GM23338 (cell line): ENCODE data around the gene GSTK1. TPM values are rescaled to one million over a fixed set of nuclear protein-coding genes. Genes with fewer than 3 reads are reported as not detected.

ENCODE experiments used
- ATAC-seq: fragments of 200-7000 bp; cut with Tn5 transposase; 3 replicates; pipeline ENCODE4 v1.9.1; 2020
- DNase-seq: peaks from one replicate; pipeline ENCODE4 v3.0.0-alpha.2; 2015; ENCODE audit warnings: low spot score
- H2AFZ ChIP-seq: fragments of 200-600 bp; sonication (generic); 2 replicates; pipeline ENCODE4 v1.8.0; 2016; ENCODE audit warnings: antibody characterized with exemption, mild to moderate bottlenecking, moderate library complexity
- H3F3A ChIP-seq: fragments of 200-600 bp; sonication (generic); replicated peaks from 2 replicates; pipeline ENCODE4 v1.8.0; 2017; ENCODE audit warnings: antibody characterized with exemption, mixed run types, low read depth
- H3K27ac ChIP-seq: fragments of 200-600 bp; sonication (generic); 2 replicates; pipeline ENCODE4 v1.6.1; 2016; ENCODE audit warnings: low read depth
- H3K27me3 ChIP-seq: fragments of 200-600 bp; sonication (generic); 2 replicates; pipeline ENCODE4 v1.8.0; 2016; ENCODE audit warnings: mild to moderate bottlenecking, mixed run types, moderate library complexity; ENCODE audit not compliant: insufficient read depth
- H3K36me3 ChIP-seq: fragments of 200-600 bp; sonication (generic); 2 replicates; pipeline ENCODE4 v1.8.0; 2016; ENCODE audit warnings: mild to moderate bottlenecking; ENCODE audit not compliant: insufficient read depth
- H3K4me1 ChIP-seq: fragments of 200-600 bp; sonication (generic); 2 replicates; pipeline ENCODE4 v1.8.0; 2016; ENCODE audit warnings: mild to moderate bottlenecking, moderate library complexity; ENCODE audit not compliant: insufficient read depth
- H3K4me2 ChIP-seq: fragments of 200-600 bp; sonication (generic); 2 replicates; pipeline ENCODE4 v1.7.1; 2017; ENCODE audit warnings: mixed run types
- H3K4me3 ChIP-seq: fragments of 200-600 bp; sonication (generic); 2 replicates; pipeline ENCODE4 v1.6.1; 2016; ENCODE audit warnings: mixed run types
- H3K79me2 ChIP-seq: fragments of 200-600 bp; sonication (generic); replicated peaks from 2 replicates; pipeline ENCODE4 v1.8.0; 2017; ENCODE audit warnings: mild to moderate bottlenecking; ENCODE audit not compliant: insufficient read depth
- H3K9me2 ChIP-seq: fragments of 200-600 bp; sonication (generic); 2 replicates; pipeline ENCODE4 v1.8.0; 2017; ENCODE audit not compliant: insufficient read depth
- H4K20me1 ChIP-seq: fragments of 200-600 bp; sonication (generic); replicated peaks from 2 replicates; pipeline ENCODE4 v1.8.0; 2017; ENCODE audit warnings: mild to moderate bottlenecking; ENCODE audit not compliant: insufficient read depth
- H3K27ac Mint-ChIP-seq: 2 replicates; pipeline ENCODE4 v1.8.0; 2020; ENCODE audit warnings: inconsistent platforms, mild to moderate bottlenecking, moderate library complexity, mixed read lengths
- H3K27me3 Mint-ChIP-seq: 3 replicates; pipeline ENCODE4 v1.8.0; 2022; ENCODE audit warnings: low read depth, mild to moderate bottlenecking, moderate library complexity, mixed read lengths, inconsistent platforms; ENCODE audit not compliant: insufficient read depth, poor library complexity
- H3K36me3 Mint-ChIP-seq: 3 replicates; pipeline ENCODE4 v1.8.0; 2021; ENCODE audit warnings: low read depth, mild to moderate bottlenecking, inconsistent platforms, moderate library complexity, mixed read lengths
- H3K4me1 Mint-ChIP-seq: 3 replicates; pipeline ENCODE4 v1.8.0; 2020; ENCODE audit warnings: mild to moderate bottlenecking, inconsistent platforms, mixed read lengths
- H3K4me3 Mint-ChIP-seq: 3 replicates; pipeline ENCODE4 v1.8.0; 2021; ENCODE audit warnings: moderate library complexity, mild to moderate bottlenecking, inconsistent platforms, mixed read lengths
- H3K9me3 Mint-ChIP-seq: 3 replicates; pipeline ENCODE4 v1.8.0; 2020; ENCODE audit warnings: moderate library complexity, mild to moderate bottlenecking, inconsistent platforms, mixed read lengths
- CREB1 ChIP-seq: fragments of 250-450 bp; sonication (Bioruptor Pico); IDR thresholded peaks from 2 replicates; pipeline ENCODE4 v1.5.0; 2020; ENCODE audit warnings: low read depth, mild to moderate bottlenecking, moderate library complexity
- EZH2 ChIP-seq: fragments of 200-600 bp; sonication (generic); IDR thresholded peaks from one replicate; pipeline ENCODE4 v1.8.0; 2017; ENCODE audit warnings: antibody characterized with exemption, mild to moderate bottlenecking, low read depth; ENCODE audit not compliant: unreplicated experiment
- EZH2phosphoT487 ChIP-seq: fragments of 200-600 bp; sonication (generic); IDR thresholded peaks from one replicate; pipeline ENCODE4 v1.8.1; 2018; ENCODE audit warnings: antibody characterized with exemption; ENCODE audit not compliant: unreplicated experiment
- JUNB ChIP-seq: IDR thresholded peaks from one replicate; pipeline ENCODE4 v1.6.1; 2016; ENCODE audit warnings: antibody characterized with exemption; ENCODE audit not compliant: unreplicated experiment
- NANOG ChIP-seq: IDR thresholded peaks from 2 replicates; pipeline ENCODE4 v1.6.1; 2016; ENCODE audit warnings: antibody characterized with exemption, borderline replicate concordance
- POLR2AphosphoS5 ChIP-seq: IDR thresholded peaks from 2 replicates; pipeline ENCODE4 v1.6.1; 2016; ENCODE audit warnings: antibody characterized with exemption, low read depth
- STAT1 ChIP-seq: IDR thresholded peaks from one replicate; pipeline ENCODE4 v1.6.1; 2016; ENCODE audit warnings: antibody characterized with exemption; ENCODE audit not compliant: unreplicated experiment
- ZNF114 ChIP-seq: fragments of 250-450 bp; sonication (Bioruptor Pico); IDR thresholded peaks from 2 replicates; pipeline ENCODE4 v1.5.0; 2020; ENCODE audit warnings: mild to moderate bottlenecking, moderate library complexity
- ZNF331 ChIP-seq: fragments of 250-450 bp; sonication (Bioruptor Pico); IDR thresholded peaks from 2 replicates; pipeline ENCODE4 v1.5.0; 2020; ENCODE audit warnings: low read depth, mild to moderate bottlenecking, moderate library complexity
- ZNF462 ChIP-seq: fragments of 250-450 bp; sonication (Bioruptor Pico); IDR thresholded peaks from 2 replicates; pipeline ENCODE4 v1.5.0; 2020; ENCODE audit warnings: mild to moderate bottlenecking, moderate library complexity
- polyA plus RNA-seq: library from polyadenylated mRNA; unstranded; fragments of >200 nt; fragmentation: Nextera tagmentation; extraction: Ambion mirVana; gene quantifications from 2 replicates; pipeline ENCODE4 v1.2.1, GENCODE V29; 2016
- total RNA-seq: library from RNA; depleted of rRNA; stranded (reverse); fragments of >200 nt; shearing (Covaris generic); gene quantifications from 2 replicates; pipeline ENCODE4 v1.2.3, GENCODE V29; 2014
- TF ChIP-seq, protein P1 (sequence below): IDR thresholded peaks from 2 replicates; pipeline ENCODE4 v1.6.1; 2016; ENCODE audit warnings: antibody characterized with exemption
- TF ChIP-seq, protein P2 (sequence below): IDR thresholded peaks from one replicate; pipeline ENCODE4 v1.6.1; 2018; ENCODE audit warnings: antibody characterized with exemption; ENCODE audit not compliant: unreplicated experiment
- TF ChIP-seq, protein P3 (sequence below), 2 experiments: fragments of 200-600 bp in 1 of 2; sonication (generic) in 1 of 2; conservative IDR thresholded peaks; 2 replicates each; pipeline versions ENCODE4 v1.5.1 to v1.6.1; 2016 to 2017; ENCODE audit warnings: antibody characterized with exemption in 2 of 2, low read depth in 2 of 2, mild to moderate bottlenecking in 2 of 2, moderate library complexity in 1 of 2

GSTK1 gene
- total and polyA plus RNA-seq, 2 experiments from 2014 or later: 26.4 to 27.5 TPM

DNA sequence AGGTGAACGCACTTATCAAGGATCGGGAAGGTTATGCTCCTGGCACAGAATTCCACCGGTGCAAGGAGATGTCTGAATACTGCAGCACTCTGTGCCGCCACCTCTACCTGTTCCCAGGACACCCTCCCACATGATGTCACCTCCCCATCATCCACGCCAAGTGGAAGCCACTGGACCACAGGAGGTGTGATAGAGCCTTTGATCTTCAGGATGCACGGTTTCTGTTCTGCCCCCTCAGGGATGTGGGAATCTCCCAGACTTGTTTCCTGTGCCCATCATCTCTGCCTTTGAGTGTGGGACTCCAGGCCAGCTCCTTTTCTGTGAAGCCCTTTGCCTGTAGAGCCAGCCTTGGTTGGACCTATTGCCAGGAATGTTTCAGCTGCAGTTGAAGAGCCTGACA lies 41.7 kb downstream of the GSTK1 start:
- TF ChIP-seq EZH2 (no peak), ZNF331 (CRISPR knock-in tag) (no peak), NANOG (no peak), EZH2phosphoT487 (no peak), JUNB (no peak), POLR2AphosphoS5 (no peak), ZNF114 (CRISPR knock-in tag) (no peak), STAT1 (no peak), CREB1 (CRISPR knock-in tag) (no peak), ZNF462 (no peak)
- TF ChIP-seq, protein P1, sequence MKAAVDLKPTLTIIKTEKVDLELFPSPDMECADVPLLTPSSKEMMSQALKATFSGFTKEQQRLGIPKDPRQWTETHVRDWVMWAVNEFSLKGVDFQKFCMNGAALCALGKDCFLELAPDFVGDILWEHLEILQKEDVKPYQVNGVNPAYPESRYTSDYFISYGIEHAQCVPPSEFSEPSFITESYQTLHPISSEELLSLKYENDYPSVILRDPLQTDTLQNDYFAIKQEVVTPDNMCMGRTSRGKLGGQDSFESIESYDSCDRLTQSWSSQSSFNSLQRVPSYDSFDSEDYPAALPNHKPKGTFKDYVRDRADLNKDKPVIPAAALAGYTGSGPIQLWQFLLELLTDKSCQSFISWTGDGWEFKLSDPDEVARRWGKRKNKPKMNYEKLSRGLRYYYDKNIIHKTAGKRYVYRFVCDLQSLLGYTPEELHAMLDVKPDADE: no peak
- TF ChIP-seq, protein P2, sequence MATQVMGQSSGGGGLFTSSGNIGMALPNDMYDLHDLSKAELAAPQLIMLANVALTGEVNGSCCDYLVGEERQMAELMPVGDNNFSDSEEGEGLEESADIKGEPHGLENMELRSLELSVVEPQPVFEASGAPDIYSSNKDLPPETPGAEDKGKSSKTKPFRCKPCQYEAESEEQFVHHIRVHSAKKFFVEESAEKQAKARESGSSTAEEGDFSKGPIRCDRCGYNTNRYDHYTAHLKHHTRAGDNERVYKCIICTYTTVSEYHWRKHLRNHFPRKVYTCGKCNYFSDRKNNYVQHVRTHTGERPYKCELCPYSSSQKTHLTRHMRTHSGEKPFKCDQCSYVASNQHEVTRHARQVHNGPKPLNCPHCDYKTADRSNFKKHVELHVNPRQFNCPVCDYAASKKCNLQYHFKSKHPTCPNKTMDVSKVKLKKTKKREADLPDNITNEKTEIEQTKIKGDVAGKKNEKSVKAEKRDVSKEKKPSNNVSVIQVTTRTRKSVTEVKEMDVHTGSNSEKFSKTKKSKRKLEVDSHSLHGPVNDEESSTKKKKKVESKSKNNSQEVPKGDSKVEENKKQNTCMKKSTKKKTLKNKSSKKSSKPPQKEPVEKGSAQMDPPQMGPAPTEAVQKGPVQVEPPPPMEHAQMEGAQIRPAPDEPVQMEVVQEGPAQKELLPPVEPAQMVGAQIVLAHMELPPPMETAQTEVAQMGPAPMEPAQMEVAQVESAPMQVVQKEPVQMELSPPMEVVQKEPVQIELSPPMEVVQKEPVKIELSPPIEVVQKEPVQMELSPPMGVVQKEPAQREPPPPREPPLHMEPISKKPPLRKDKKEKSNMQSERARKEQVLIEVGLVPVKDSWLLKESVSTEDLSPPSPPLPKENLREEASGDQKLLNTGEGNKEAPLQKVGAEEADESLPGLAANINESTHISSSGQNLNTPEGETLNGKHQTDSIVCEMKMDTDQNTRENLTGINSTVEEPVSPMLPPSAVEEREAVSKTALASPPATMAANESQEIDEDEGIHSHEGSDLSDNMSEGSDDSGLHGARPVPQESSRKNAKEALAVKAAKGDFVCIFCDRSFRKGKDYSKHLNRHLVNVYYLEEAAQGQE: no peak
- TF ChIP-seq, protein P3, sequence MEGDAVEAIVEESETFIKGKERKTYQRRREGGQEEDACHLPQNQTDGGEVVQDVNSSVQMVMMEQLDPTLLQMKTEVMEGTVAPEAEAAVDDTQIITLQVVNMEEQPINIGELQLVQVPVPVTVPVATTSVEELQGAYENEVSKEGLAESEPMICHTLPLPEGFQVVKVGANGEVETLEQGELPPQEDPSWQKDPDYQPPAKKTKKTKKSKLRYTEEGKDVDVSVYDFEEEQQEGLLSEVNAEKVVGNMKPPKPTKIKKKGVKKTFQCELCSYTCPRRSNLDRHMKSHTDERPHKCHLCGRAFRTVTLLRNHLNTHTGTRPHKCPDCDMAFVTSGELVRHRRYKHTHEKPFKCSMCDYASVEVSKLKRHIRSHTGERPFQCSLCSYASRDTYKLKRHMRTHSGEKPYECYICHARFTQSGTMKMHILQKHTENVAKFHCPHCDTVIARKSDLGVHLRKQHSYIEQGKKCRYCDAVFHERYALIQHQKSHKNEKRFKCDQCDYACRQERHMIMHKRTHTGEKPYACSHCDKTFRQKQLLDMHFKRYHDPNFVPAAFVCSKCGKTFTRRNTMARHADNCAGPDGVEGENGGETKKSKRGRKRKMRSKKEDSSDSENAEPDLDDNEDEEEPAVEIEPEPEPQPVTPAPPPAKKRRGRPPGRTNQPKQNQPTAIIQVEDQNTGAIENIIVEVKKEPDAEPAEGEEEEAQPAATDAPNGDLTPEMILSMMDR (conservative IDR thresholded peaks at IDR 0.05; ENCODE audit: low read depth in 2 of 2): no peak
- Histone ChIP-seq H3K9me2 (no peaks in the 10 kb centered on the region), H3K27me3 (no peaks in the 10 kb centered on the region), H3K79me2 (no peaks in the 10 kb centered on the region; the same call in 1 of the 2 replicates), H3K36me3 (peaks cover 67% of the 10 kb centered on the region), H4K20me1 (peaks cover 16% of the 10 kb centered on the region), H2AFZ (no peak overlapping the region), H3K4me3 (no peak overlapping the region), H3F3A (0 out of 2 replicates have a peak, but pooled peaks cover 3% of the 10 kb centered on the region), H3K27ac (no peak overlapping the region), H3K4me1 (no peaks in the 10 kb centered on the region), H3K4me2 (no peak overlapping the region)
- H3K36me3 Mint-ChIP-seq: peaks cover 91% of the 10 kb centered on the region
- DNase-seq: no peak
- no peaks in the 10 kb centered on the region for H3K4me1 Mint-ChIP-seq
- H3K27me3 Mint-ChIP-seq: peaks cover 5% of the 10 kb centered on the region
- H3K9me3 Mint-ChIP-seq: no peaks in the 10 kb centered on the region; the same call in 2 of the 3 replicates
- H3K4me3 Mint-ChIP-seq: no peak overlapping the region
- ATAC-seq: no peak
- no peak overlapping the region for H3K27ac Mint-ChIP-seq
